ENCODE measurements around the gene HS6ST3.
"Not testable (repeated sequence)": the region's sequence is repeated elsewhere in the genome, so short reads cannot be mapped to it uniquely, and the experiment has no call there.

Gene HS6ST3

DNA sequence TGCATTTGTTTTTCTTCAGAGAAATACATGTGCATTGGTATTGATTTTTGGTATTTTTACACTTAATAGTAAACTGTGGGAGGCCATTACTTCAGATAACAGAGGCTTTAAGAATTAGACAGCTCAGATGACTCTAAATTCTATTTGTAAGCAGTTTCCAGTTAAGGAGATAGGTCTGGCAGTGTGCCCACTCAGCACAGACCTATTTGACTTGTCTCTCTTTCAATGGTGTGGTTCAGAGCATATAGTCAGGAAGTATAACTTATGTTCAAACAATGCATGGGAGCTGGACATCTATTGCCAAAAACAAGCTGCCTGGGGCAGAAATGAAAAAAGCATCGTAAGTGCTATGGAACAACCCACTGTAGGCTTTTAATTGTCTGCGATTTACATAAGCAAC, 370.7 kb downstream of the HS6ST3 start:
- no peak for DNase-seq

GRCh38 chr13:96473526-96474180, 383.7 kb downstream of the HS6ST3 start:
- no peak for DNase-seq

- no peak for DNase-seq
Measured at GRCh38 chr13:96474181-96474557, 384.3 kb downstream of the HS6ST3 start.

DNA sequence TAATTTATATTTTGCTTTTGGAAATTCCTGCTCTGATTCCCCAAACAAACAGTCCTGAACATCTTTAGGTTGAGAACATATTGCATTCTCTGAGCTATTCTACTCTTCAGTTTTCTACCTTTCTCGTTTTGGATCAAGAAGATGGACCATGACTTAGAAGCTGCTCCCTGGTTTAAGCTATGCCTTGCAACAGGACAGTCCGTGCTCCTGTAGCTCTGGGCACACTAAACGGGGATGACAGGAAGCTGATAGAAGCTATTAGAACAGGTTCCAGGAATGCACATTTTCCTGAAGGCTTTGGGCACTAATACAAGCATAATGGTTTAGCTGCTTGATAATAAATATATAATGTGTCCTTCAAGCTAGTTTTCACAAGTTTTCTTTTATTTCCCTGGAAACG, 385.2 kb downstream of the HS6ST3 start:
- DNase-seq: no peak

DNA sequence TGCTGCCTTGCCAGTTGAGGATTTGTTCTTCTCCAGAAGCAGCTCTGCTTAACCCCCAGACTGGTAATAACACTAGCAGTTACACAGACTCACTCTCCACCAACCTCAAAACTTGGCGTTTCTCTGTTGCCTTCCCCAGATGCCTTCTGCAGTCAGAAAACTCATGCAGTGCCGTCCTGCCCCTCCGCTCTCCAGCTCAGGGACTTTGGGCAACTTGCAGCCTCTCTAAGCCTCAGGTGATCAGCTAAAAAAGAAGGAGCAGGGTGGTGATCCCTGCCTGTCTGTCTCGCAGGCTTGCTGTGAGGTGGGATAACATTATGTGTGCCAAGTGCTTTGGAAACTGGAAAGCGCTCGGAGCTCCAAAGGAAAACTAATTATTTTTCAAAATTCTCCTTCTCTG, 391.6 kb downstream of the HS6ST3 start:
- no peak for DNase-seq

- no peak for DNase-seq
Measured at GRCh38 chr13:96490496-96490989, 400.6 kb downstream of the HS6ST3 start.

- DNase-seq: no peak
Measured at GRCh38 chr13:96491103-96491502, 401.2 kb downstream of the HS6ST3 start.

DNA sequence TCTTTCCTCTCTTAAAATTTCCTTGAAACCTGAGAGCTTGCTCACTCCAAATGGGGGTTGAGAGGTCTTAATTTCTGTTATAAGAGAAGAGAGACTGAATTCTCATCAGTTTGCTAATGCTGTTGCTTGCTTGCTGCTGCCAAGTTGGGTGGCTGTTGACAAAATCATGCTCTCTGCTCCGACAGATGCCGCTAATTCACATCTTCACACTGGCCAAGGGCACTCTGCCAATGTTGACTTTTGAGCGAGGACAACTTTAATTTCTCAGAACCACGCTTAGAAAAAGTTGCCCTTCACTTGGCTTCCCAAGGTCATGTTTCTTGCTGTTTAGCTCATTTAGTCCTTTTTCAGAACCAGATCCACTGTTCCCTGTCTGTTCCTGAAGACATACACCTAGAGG, 402.9 kb downstream of the HS6ST3 start:
- no peak for DNase-seq

- no peak for DNase-seq
Measured at GRCh38 chr13:96499656-96500055, 409.7 kb downstream of the HS6ST3 start.

DNA sequence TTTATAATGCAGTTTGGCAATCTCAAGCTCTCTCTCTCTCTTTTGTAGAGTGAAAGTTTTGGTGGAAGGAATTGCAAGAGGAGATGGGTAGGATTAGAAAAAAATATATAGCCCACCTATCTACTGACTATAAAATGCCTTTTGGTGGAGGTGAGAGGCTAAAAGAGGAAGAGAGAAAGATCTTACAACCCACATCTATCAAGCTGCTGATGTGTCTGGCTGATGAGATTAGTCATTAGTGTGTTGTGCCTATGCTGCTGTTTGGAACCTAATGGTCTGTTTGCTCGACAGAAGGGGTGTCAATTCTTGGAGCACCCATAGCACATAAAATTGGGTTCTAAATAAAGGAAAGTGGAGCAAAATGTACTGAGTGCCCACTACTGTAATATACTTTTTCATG, 411.0 kb downstream of the HS6ST3 start:
- no peak for DNase-seq

- no peak for DNase-seq
Measured at GRCh38 chr13:96503481-96503880, 413.6 kb downstream of the HS6ST3 start.

DNA sequence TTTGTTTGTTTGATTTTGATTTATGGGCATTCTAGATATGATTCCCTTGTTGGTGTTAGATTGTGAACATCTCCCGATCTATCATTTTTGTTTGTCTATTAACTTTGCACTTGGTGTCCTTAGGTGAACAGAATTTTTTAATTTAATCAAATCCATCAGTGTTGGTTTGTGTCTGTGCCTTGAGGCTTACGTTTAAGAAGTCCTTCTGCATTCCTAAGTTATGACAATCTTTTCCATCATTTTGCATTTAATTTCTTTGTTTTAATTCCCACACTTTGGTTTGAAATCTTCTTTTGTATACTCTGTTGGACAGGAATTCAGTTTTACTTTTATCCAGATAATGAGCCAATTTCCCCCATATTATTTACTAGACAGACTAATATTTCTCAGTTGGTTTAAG, 421.7 kb downstream of the HS6ST3 start:
- DNase-seq: no peak

DNA sequence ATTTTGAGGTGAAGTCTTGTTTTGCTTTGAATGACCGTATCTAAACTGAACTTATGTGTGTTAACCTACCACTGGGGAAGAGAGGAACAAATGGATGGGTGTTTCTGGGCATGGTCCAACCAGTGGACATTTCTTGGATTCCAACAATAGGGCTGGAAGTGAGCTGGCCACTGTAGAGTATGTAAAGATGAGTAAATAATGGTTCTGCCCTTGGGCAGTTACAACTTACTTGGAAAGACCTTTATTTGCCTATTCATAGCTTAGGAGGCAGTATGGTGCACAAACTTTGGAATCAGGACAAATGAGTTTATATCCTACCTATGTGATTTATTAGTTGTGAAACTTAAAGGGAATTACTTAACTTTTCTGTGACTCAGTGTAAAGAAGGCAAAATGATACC, 429.5 kb downstream of the HS6ST3 start:
- DNase-seq: no peak

- not testable (repeated sequence) for DNase-seq
Measured at GRCh38 chr13:96524398-96525020, 434.6 kb downstream of the HS6ST3 start.

DNA sequence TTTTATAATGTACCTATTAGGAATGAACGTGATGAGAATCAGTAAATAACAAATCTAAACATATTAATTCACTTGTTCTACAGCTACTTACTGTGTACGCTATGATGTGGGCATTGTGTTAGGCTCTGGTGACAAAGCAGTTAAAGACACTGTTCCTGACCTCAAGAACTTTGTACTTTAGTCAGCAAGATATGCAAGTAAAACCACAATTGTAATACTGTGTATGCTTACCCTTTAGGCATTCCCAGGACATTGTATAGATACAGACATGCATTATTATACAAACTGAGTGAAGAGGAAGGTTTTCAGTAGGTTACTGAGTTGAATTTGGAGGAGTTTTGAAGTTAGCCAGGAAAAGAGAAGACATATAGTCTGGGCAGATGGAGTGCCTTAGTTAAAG, 435.8 kb downstream of the HS6ST3 start:
- DNase-seq: no peak

DNA sequence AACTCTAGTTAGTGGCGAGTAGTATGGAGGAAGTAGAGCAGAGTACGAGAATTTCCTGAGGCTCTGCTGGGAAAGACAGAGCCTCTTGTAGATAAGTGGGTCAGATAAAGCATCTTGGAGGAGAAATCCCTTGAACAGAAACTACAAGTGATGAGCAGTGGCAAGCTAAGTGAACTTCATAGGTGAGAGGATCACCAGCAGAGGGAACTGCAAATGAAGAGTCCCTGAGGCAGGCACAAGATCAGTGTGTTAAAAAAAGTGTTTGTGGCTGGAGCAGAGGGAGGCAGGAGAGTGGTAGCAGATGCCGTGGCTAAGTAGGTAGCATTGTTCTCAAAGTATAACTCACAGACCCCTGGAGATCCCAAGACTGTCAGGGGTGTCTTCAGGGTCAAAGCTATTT, 437.6 kb downstream of the HS6ST3 start:
- DNase-seq: no peak

DNA sequence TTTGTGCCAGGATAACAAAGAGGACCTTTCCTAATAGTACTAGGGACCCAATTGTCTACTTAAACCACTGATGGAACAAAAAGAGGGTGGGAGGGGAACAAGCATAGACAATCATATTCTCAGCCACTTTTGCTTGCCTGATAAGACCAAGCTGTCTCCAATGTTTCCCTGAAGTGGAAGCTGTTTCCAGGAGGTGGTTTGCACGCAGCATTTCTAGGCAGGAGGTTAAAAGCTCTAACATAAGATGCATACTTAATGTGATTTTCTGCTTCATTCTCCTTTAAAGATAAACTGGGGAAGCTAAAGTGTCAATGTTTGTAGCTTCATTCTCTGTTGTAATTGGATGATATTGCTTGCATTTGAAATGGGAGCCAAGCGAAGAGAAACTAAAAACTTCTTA, 442.9 kb downstream of the HS6ST3 start:
- no peak for DNase-seq

- no peak for DNase-seq
Measured at GRCh38 chr13:96533408-96533807, 443.5 kb downstream of the HS6ST3 start.

DNA sequence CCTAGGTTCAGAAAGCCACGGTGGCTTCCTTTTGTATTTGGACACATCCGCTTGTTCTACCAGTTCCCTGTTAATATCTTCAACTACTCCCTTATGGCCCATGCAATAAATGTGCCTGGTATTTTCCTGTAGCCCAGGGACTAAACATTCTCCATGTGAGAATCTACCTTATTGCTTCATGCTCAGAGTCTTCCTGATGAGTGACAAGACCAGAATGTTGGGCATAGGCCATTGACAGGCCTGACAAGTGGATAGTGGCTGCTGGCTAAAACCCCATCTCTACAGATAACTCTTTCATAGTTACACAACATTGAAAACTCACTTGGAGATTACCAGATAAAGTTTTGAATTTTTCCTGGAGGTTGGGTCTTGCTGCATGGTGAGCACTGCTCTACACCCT, 449.9 kb downstream of the HS6ST3 start:
- no peak for DNase-seq

DNA sequence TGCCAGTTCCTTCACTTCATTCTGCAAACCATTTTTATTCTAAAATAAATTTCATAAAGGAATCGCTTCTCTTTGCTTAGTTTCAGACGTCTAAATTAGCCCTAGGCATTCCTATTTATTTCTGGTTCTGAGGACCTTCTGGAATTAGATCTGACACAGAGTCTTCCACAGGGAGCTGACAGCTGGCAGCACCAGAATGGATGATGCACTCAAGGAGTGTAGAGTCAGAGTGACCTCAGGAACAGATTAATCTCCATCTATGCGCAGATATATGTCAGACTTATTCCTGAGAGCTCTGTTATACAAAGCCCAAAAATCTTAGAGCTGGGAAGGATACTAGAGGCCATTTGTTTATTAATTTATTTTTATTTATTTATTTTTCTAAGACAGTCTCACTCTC, 450.8 kb downstream of the HS6ST3 start:
- no peak for DNase-seq

DNA sequence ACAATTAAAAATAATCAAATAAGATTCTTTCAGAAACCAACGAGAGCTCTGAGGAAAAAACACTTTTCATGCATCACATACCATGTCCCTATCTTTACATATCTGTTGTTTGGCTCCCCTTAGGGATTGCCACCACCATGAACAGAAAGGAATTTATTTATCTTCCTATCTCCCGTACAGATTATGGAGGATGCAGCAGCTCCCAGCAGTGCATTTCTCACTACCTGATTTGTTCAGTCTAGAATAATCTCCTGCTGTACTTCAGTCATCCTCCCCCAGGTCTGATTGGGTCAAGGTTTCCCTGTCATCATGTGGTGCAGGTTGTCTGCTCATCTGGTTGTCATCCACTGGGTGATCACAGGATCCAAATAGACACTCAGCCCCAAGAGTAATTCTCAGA, 453.1 kb downstream of the HS6ST3 start:
- no peak for DNase-seq

- no peak for DNase-seq
Measured at GRCh38 chr13:96544957-96545356, 455.1 kb downstream of the HS6ST3 start.

- DNase-seq: no peak
Measured at GRCh38 chr13:96546463-96546862, 456.6 kb downstream of the HS6ST3 start.

GRCh38 chr13:96551546-96551945, 461.6 kb downstream of the HS6ST3 start:
- DNase-seq: no peak

- no peak for DNase-seq
Measured at GRCh38 chr13:96552559-96552958, 462.7 kb downstream of the HS6ST3 start.
